Hematopoietic multipotent progenitor cell treated with erythropoietin and hydrocortisone succinate and interleukin-3 and kit ligand, for 8 days (in vitro differentiated cells): ENCODE results near the gene ERAS.
A peak's percentile ranks its signal among the peaks of the same experiment; 100 is the strongest.

Source experiments
- DNase-seq: peaks from one replicate; pipeline ENCODE4 v3.0.0-alpha.2; 2015

ERAS gene

GRCh38 chrX:48826135-48826875 lies at the start of gene ERAS:
Gene ERAS, plus strand, starts transcription at chrX:48826513. Its CDS starts 2,611 bp downstream, at chrX:48829124.
- DNase-seq = peak; percentile 20

GRCh38 chrX:48776818-48777439 lies 49.4 kb upstream of the ERAS start:
- DNase-seq = no peak

GRCh38 chrX:48779399-48779798 lies 46.9 kb upstream of the ERAS start:
- no peak for DNase-seq

GRCh38 chrX:48781705-48782104 lies 44.6 kb upstream of the ERAS start:
- no peak for DNase-seq

- no peak for DNase-seq
Measured at GRCh38 chrX:48782216-48782615, 44.1 kb upstream of the ERAS start.

GRCh38 chrX:48782795-48783194 lies 43.5 kb upstream of the ERAS start:
- DNase-seq = peak; percentile 95

- DNase-seq = peak; percentile 52
Measured at GRCh38 chrX:48784726-48785125, 41.6 kb upstream of the ERAS start.

- peak; percentile 42 for DNase-seq
Measured at GRCh38 chrX:48785186-48785539, 41.1 kb upstream of the ERAS start.

- peak; percentile 90 for DNase-seq
Measured at GRCh38 chrX:48785540-48786214, 40.6 kb upstream of the ERAS start.

- DNase-seq = peak; percentile 86
Measured at GRCh38 chrX:48786341-48786800, 39.9 kb upstream of the ERAS start, which contains the start of gene GATA1. Gene GATA1, plus strand, starts transcription at chrX:48786590. Its CDS starts 4,520 bp downstream, at chrX:48791110.

GRCh38 chrX:48786825-48787504 lies 39.3 kb upstream of the ERAS start:
- no peak for DNase-seq

- peak; percentile 70 for DNase-seq
Measured at GRCh38 chrX:48787505-48788443, 38.5 kb upstream of the ERAS start.

GRCh38 chrX:48789366-48790220 lies 36.7 kb upstream of the ERAS start:
- peak; percentile 76 for DNase-seq

GRCh38 chrX:48790477-48790876 lies 35.8 kb upstream of the ERAS start:
- no peak for DNase-seq

- DNase-seq = no peak
Measured at GRCh38 chrX:48791063-48791820, 35.1 kb upstream of the ERAS start.

GRCh38 chrX:48792219-48792618 lies 34.1 kb upstream of the ERAS start:
- DNase-seq = no peak

- no peak for DNase-seq
Measured at GRCh38 chrX:48793935-48794334, 32.4 kb upstream of the ERAS start.

GRCh38 chrX:48794340-48794910 lies 31.9 kb upstream of the ERAS start:
- peak; percentile 80 for DNase-seq

- peak; percentile 54 for DNase-seq
Measured at GRCh38 chrX:48794911-48795515, 31.3 kb upstream of the ERAS start.
